ENCODE measurements around the gene IRF3.

IRF3 gene

GRCh38 chr19:49665351-49666119 lies at the start of gene IRF3, which contains the start of gene BCL2L12:
Gene IRF3, minus strand, starts transcription at chr19:49665857. Its CDS starts 1,019 bp downstream, at chr19:49664838.
Gene BCL2L12, plus strand, starts transcription at chr19:49665933. Its CDS starts 760 bp downstream, at chr19:49666693.
- TF ChIP-seq CTCF (IDR thresholded peaks at IDR 0.05; ENCODE audit: low read depth, low read length) = no peak
- peak within 1 kb of the TSS; percentile 72 to 88 for H3K4me3 ChIP-seq (replicated peaks in 1 of 2; ENCODE audit: low read depth in 2 of 2, low read length in 2 of 2)
- peak; percentile 97 for DNase-seq (ENCODE audit: low read depth in 2 of 2)

- no peak overlapping the region for H3K4me3 ChIP-seq (replicated peaks in 1 of 2; ENCODE audit: low read depth in 2 of 2, low read length in 2 of 2)
- DNase-seq (ENCODE audit: low read depth in 2 of 2) = no peak
- TF ChIP-seq CTCF (IDR thresholded peaks at IDR 0.05; ENCODE audit: low read depth, low read length) = no peak
Observed at GRCh38 chr19:49713236-49713845, 47.7 kb upstream of the IRF3 start.

- no peak for TF ChIP-seq CTCF (IDR thresholded peaks at IDR 0.05; ENCODE audit: low read depth, low read length)
- peak overlapping the region in 1 of 2 donors; percentile 21 for H3K4me3 ChIP-seq (replicated peaks in 1 of 2; ENCODE audit: low read depth in 2 of 2, low read length in 2 of 2)
- peak; percentile 81 to 83 for DNase-seq (ENCODE audit: low read depth in 2 of 2)
Observed at GRCh38 chr19:49712397-49712859, 46.8 kb upstream of the IRF3 start.

GRCh38 chr19:49710372-49710951 lies 44.8 kb upstream of the IRF3 start:
- DNase-seq (ENCODE audit: low read depth in 2 of 2) = peak; percentile 42 to 75
- TF ChIP-seq CTCF (IDR thresholded peaks at IDR 0.05; ENCODE audit: low read depth, low read length) = no peak
- H3K4me3 ChIP-seq (replicated peaks in 1 of 2; ENCODE audit: low read depth in 2 of 2, low read length in 2 of 2) = no peak overlapping the region

- DNase-seq (ENCODE audit: low read depth in 2 of 2) = no peak
- H3K4me3 ChIP-seq (replicated peaks in 1 of 2; ENCODE audit: low read depth in 2 of 2, low read length in 2 of 2) = no peak overlapping the region
- no peak for TF ChIP-seq CTCF (IDR thresholded peaks at IDR 0.05; ENCODE audit: low read depth, low read length)
Observed at GRCh38 chr19:49705919-49706318, 40.3 kb upstream of the IRF3 start.

- no peak overlapping the region for H3K4me3 ChIP-seq (replicated peaks in 1 of 2; ENCODE audit: low read depth in 2 of 2, low read length in 2 of 2)
- no peak for DNase-seq (ENCODE audit: low read depth in 2 of 2)
- no peak for TF ChIP-seq CTCF (IDR thresholded peaks at IDR 0.05; ENCODE audit: low read depth, low read length)
Observed at GRCh38 chr19:49704888-49705642, 39.4 kb upstream of the IRF3 start.
